ENCODE measurements around the gene TEX14. TPM values are rescaled to one million over a fixed set of nuclear protein-coding genes. Genes with fewer than 3 reads are reported as not detected.

The TEX14 gene
- polyA plus RNA-seq, 2 of the 4 experiments (the other 2 are of a cell fraction): 0.04 to 0.12 TPM

DNA sequence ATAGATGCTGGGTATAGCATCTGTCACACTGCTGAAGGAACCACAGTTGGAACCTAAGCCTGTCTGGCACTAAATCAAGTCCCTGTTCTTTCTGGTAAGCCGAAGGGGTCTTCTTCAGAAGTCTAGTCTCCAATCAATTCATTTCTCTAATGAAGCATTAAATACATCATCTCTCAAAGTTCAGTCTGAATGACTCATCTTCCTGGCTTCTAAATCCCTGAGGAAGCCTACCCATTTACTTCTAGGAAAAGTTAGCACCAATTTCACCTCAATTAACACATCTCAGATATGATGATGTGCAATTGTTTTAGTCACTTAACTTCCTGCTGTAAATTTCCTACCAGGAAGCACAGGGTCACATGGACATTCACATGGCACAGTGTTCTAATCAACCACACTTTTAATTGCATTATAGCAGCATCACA, 49.9 kb downstream of the TEX14 start:
- H3K4me1 ChIP-seq: peaks cover 20% of the 10 kb centered on the region
- H3K4me2 ChIP-seq: no peak overlapping the region
- 0 out of 6 replicates have a peak overlapping the region, but pooled peaks of 1 of the 2 experiments have one; percentile 12 for H3K27ac ChIP-seq
- FAIRE-seq: no peak
- no peak for DNase-seq (ENCODE audit: low read depth in 1 of 2, low spot score in 1 of 2)
- CTCF ChIA-PET: interaction anchor here (0.6 kb wide), 1 partner anchor 1175 kb away, joined by 3 read pairs; no protein-coding TSS in a partner anchor
- POLR2A ChIA-PET: interaction anchor here (3.7 kb wide), 1 partner anchor 10 kb away, joined by 102 read pairs; no protein-coding TSS in a partner anchor
- H3K4me3 ChIP-seq: no peak overlapping the region
- ATAC-seq: no peak
- TF ChIP-seq KDM1A (IDR thresholded peaks at IDR 0.05; ENCODE audit: low read depth): no peak
- TF ChIP-seq RCOR1 (IDR thresholded peaks at IDR 0.05; ENCODE audit: low read depth, low read length): no peak
- no peak for TF ChIP-seq HDAC2 (IDR thresholded peaks at IDR 0.05)
- TF ChIP-seq FOSB (CRISPR knock-in tag; IDR thresholded peaks at IDR 0.05): no peak
- TF ChIP-seq FOSL2 (IDR thresholded peaks at IDR 0.05): no peak
- TF ChIP-seq FOSL2 (CRISPR knock-in tag; IDR thresholded peaks at IDR 0.05): peak; percentile 44
- H3K9me3 ChIP-seq: no peaks in the 10 kb centered on the region
- 79% methylated on average over 1 of the region's 1 CpG for WGBS (ENCODE audit: missing lambda C conversion rate)

DNA sequence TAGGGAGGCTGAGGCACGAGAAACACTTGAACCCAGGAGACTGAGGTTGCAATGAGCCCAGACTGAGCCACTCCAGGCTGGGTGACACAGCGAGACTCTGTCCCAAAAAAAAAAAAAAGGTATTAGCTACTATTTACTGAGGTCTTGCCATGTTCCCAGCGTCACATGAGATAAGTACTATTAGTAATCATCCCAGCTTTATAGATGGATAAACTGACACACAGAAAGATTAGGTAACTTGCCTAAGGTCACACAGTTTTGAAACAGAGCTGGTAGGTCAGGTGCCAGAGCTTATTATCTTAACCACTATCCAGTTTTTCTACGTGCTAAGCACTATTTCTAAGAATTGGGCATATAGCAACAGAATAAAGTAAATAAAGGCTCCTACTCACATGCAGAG, 51.6 kb downstream of the TEX14 start:
- FAIRE-seq: no peak
- ChIA-PET POLR2A (interaction anchor here (1.3 to 2.6 kb wide), 2 partner anchors 9 to 19 kb away, joined by 10 to 58 read pairs; no protein-coding TSS in a partner anchor), CTCF (interaction anchor here (0.6 to 1.9 kb wide), 9 partner anchors 8 to 415 kb away, joined by 3 to 12 read pairs (median 4); no protein-coding TSS in a partner anchor)

DNA sequence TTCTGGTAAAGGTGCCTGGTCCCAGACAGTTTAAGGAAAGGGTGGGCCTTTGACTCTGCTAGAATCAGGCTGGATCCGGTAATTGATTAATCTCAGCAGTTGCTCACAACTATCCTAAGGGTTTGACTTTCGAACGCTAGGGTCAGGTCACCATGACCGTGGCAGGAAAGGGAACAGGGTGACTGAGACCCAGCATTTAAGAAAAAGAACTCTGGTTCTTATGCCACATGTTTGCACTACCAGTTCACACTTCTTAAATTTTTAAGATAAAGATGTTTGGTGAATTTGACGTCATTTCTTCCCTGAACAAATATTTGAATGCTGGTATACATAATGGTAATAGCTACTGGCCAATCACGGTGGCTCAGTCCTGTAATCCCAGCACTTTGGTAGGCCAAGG, 52.2 kb downstream of the TEX14 start:
- no peak for TF ChIP-seq NFE2L2 (conservative IDR thresholded peaks at IDR 0.05; ENCODE audit: low read length)
- no peak for TF ChIP-seq RARB (CRISPR knock-in tag; IDR thresholded peaks at IDR 0.05)
- TF ChIP-seq RNF2 (IDR thresholded peaks at IDR 0.05; ENCODE audit: borderline replicate concordance, low read depth): no peak
- no peak for TF ChIP-seq FOSB (CRISPR knock-in tag; IDR thresholded peaks at IDR 0.05)
- no peak for TF ChIP-seq CHD2 (IDR thresholded peaks at IDR 0.05; ENCODE audit: low read length, partially characterized antibody)
- no peak for TF ChIP-seq POLR2A (IDR thresholded peaks at IDR 0.05; ENCODE audit: low read length)
- ChIA-PET POLR2A (interaction anchor here (0.6 to 2.6 kb wide), 3 partner anchors 8 to 52 kb away, joined by 5 to 58 read pairs (median 10); no protein-coding TSS in a partner anchor), CTCF (interaction anchor here (1.0 to 1.9 kb wide), 3 partner anchors 16 to 365 kb away, joined by 3 to 12 read pairs (median 6); no protein-coding TSS in a partner anchor)
- Histone ChIP-seq H3K4me1 (peaks cover 20% of the 10 kb centered on the region), H3K4me2 (no peak overlapping the region), H3K9me3 (no peaks in the 10 kb centered on the region), H3K4me3 (no peak overlapping the region), H3K27ac (no peak overlapping the region)
- no peak for ATAC-seq
- 72% methylated on average over 6 of the region's 6 CpGs for WGBS (ENCODE audit: missing lambda C conversion rate)
- no peak for FAIRE-seq
- DNase-seq (ENCODE audit: low read depth in 1 of 2, low spot score in 1 of 2): no peak

More for the DNA sequence above, 51.6 kb downstream of the TEX14 start:
- H3K9me3 ChIP-seq: no peaks in the 10 kb centered on the region
- H3K4me3 ChIP-seq: no peak overlapping the region
- H3K27ac ChIP-seq: no peak overlapping the region
- H3K4me2 ChIP-seq: no peak overlapping the region
- peaks cover 20% of the 10 kb centered on the region for H3K4me1 ChIP-seq
- ATAC-seq (no peak), DNase-seq (ENCODE audit: low read depth in 1 of 2, low spot score in 1 of 2) (no peak)
- 59% methylated on average over 4 of the region's 4 CpGs for WGBS (ENCODE audit: missing lambda C conversion rate)
- TF ChIP-seq TP53 (CRISPR knock-in tag; IDR thresholded peaks at IDR 0.05) (no peak), HOXB5 (CRISPR knock-in tag; IDR thresholded peaks at IDR 0.05) (no peak), HDAC2 (IDR thresholded peaks at IDR 0.05) (no peak), FOXS1 (CRISPR knock-in tag; IDR thresholded peaks at IDR 0.05) (no peak), GATA3 (IDR thresholded peaks at IDR 0.05; ENCODE audit: borderline replicate concordance) (no peak), KDM1A (IDR thresholded peaks at IDR 0.05; ENCODE audit: low read depth) (no peak), EHMT2 (IDR thresholded peaks at IDR 0.05; ENCODE audit: low read depth) (no peak), PHF8 (IDR thresholded peaks at IDR 0.05; ENCODE audit: borderline replicate concordance, low read depth) (no peak), RNF2 (IDR thresholded peaks at IDR 0.05; ENCODE audit: borderline replicate concordance, low read depth) (no peak), MYC (IDR thresholded peaks at IDR 0.05; ENCODE audit: borderline replicate concordance, low read length) (no peak), NPAS2 (CRISPR knock-in tag; IDR thresholded peaks at IDR 0.05; ENCODE audit: borderline replicate concordance) (no peak)
- TF ChIP-seq, protein P1, sequence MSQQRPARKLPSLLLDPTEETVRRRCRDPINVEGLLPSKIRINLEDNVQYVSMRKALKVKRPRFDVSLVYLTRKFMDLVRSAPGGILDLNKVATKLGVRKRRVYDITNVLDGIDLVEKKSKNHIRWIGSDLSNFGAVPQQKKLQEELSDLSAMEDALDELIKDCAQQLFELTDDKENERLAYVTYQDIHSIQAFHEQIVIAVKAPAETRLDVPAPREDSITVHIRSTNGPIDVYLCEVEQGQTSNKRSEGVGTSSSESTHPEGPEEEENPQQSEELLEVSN (IDR thresholded peaks at IDR 0.05; ENCODE audit: borderline replicate concordance, low read depth): no peak
- TF ChIP-seq, protein P2, sequence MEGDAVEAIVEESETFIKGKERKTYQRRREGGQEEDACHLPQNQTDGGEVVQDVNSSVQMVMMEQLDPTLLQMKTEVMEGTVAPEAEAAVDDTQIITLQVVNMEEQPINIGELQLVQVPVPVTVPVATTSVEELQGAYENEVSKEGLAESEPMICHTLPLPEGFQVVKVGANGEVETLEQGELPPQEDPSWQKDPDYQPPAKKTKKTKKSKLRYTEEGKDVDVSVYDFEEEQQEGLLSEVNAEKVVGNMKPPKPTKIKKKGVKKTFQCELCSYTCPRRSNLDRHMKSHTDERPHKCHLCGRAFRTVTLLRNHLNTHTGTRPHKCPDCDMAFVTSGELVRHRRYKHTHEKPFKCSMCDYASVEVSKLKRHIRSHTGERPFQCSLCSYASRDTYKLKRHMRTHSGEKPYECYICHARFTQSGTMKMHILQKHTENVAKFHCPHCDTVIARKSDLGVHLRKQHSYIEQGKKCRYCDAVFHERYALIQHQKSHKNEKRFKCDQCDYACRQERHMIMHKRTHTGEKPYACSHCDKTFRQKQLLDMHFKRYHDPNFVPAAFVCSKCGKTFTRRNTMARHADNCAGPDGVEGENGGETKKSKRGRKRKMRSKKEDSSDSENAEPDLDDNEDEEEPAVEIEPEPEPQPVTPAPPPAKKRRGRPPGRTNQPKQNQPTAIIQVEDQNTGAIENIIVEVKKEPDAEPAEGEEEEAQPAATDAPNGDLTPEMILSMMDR (IDR thresholded peaks at IDR 0.05): no peak
- TF ChIP-seq, protein P3, sequence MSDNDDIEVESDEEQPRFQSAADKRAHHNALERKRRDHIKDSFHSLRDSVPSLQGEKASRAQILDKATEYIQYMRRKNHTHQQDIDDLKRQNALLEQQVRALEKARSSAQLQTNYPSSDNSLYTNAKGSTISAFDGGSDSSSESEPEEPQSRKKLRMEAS (IDR thresholded peaks at IDR 0.05): no peak
